GM18858 (cell line): ENCODE data around the gene SCN8A.

ENCODE experiments used
- ATAC-seq: cut with Tn5 transposase; IDR thresholded peaks from one replicate; pipeline ENCODE4 v1.9.1; 2021; ENCODE audit not compliant: unreplicated experiment

The SCN8A gene

GRCh38 chr12:51811203-51812202 is 220.5 kb downstream of the SCN8A start:
- ATAC-seq, result no peak

- no peak for ATAC-seq
Measured at GRCh38 chr12:51812871-51813270, 221.8 kb downstream of the SCN8A start.

GRCh38 chr12:51813931-51814310 is 222.9 kb downstream of the SCN8A start:
- no peak for ATAC-seq

GRCh38 chr12:51814311-51815088 is 223.5 kb downstream of the SCN8A start:
- ATAC-seq, result no peak

- no peak for ATAC-seq
Measured at GRCh38 chr12:51815571-51815970, 224.5 kb downstream of the SCN8A start.

GRCh38 chr12:51817027-51817953 is 226.3 kb downstream of the SCN8A start:
- ATAC-seq, result no peak

GRCh38 chr12:51818086-51818485 is 227.1 kb downstream of the SCN8A start:
- no peak for ATAC-seq

GRCh38 chr12:51818566-51819300 is 227.7 kb downstream of the SCN8A start:
- ATAC-seq, result no peak

- no peak for ATAC-seq
Measured at GRCh38 chr12:51819736-51820525, 228.9 kb downstream of the SCN8A start.

- ATAC-seq, result no peak
Measured at GRCh38 chr12:51820526-51821439, 229.8 kb downstream of the SCN8A start.

- ATAC-seq, result no peak
Measured at GRCh38 chr12:51821440-51822260, 230.6 kb downstream of the SCN8A start.

- ATAC-seq, result no peak
Measured at GRCh38 chr12:51822261-51822616, 231.2 kb downstream of the SCN8A start.

- no peak for ATAC-seq
Measured at GRCh38 chr12:51822956-51823355, 231.9 kb downstream of the SCN8A start.

GRCh38 chr12:51823875-51824565 is 233.0 kb downstream of the SCN8A start:
- ATAC-seq, result no peak

- ATAC-seq, result no peak
Measured at GRCh38 chr12:51825216-51825615, 234.2 kb downstream of the SCN8A start.

- no peak for ATAC-seq
Measured at GRCh38 chr12:51826881-51827280, 235.8 kb downstream of the SCN8A start.
